GM06990 (cell line): ENCODE data around the gene ASMT.

ENCODE experiments used
- DNase-seq: peaks from one replicate; pipeline ENCODE4 v3.0.0-alpha.2; 2011; ENCODE audit not compliant: insufficient read length; ENCODE audit errors: extremely low read depth
- H3K27me3 ChIP-seq: replicated peaks from 2 replicates; pipeline ENCODE4 v1.6.0; 2011; ENCODE audit warnings: low read length; ENCODE audit not compliant: control insufficient read depth, insufficient read depth
- H3K36me3 ChIP-seq: 2 replicates; pipeline ENCODE4 v1.5.1; 2011; ENCODE audit warnings: low read length; ENCODE audit not compliant: control insufficient read depth, insufficient read depth
- H3K4me3 ChIP-seq: replicated peaks from 2 replicates; pipeline ENCODE4 v1.5.1; 2011; ENCODE audit warnings: low read depth, mild to moderate bottlenecking, control low read depth, low read length
- TF ChIP-seq, protein P1 (sequence below): IDR thresholded peaks from 2 replicates; pipeline ENCODE4 v1.5.1; 2011; ENCODE audit warnings: low read length, control low read depth, mild to moderate bottlenecking, inconsistent platforms; ENCODE audit not compliant: insufficient read depth, poor library complexity, severe bottlenecking

The ASMT gene

DNA sequence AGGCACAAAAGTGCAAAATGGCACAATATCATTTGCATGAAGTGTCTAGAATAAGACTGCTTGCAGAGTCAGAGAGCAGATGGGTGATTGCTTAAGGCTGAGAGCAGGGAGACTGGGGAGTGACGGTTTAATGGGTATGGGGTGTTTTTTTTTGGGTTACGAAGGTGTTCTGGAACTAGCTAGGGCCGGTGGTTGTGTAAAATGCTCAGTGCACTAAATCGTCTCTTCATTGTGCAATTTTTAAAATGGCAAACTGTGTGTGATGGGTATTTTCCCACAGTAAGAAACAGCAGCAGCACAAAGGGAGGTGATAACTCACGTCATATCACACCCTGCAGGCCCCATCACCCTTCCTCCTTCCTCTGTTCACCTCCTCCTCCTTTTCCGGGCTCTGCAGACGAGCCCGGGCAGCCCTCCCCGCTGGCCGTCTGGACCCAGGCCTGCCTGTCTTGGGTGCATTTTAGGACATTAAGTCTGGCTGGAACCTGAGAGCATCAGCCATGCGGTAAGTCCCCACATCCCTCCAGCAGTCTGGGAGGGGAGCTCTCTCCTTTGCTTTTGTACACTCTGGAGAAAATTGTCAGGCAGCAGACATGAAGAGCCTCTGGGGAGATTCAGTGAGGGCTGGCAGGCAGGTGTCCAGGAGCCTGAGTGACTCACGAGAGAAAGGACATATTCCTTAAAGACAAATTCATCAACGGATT is 42.7 kb downstream of the ASMT start:
- TF ChIP-seq, protein P1, sequence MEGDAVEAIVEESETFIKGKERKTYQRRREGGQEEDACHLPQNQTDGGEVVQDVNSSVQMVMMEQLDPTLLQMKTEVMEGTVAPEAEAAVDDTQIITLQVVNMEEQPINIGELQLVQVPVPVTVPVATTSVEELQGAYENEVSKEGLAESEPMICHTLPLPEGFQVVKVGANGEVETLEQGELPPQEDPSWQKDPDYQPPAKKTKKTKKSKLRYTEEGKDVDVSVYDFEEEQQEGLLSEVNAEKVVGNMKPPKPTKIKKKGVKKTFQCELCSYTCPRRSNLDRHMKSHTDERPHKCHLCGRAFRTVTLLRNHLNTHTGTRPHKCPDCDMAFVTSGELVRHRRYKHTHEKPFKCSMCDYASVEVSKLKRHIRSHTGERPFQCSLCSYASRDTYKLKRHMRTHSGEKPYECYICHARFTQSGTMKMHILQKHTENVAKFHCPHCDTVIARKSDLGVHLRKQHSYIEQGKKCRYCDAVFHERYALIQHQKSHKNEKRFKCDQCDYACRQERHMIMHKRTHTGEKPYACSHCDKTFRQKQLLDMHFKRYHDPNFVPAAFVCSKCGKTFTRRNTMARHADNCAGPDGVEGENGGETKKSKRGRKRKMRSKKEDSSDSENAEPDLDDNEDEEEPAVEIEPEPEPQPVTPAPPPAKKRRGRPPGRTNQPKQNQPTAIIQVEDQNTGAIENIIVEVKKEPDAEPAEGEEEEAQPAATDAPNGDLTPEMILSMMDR, result no peak
- peak; percentile 69 for DNase-seq
- no peaks in the 10 kb centered on the region for H3K27me3 ChIP-seq
- peaks cover 5% of the 10 kb centered on the region for H3K36me3 ChIP-seq
- H3K4me3 ChIP-seq, result peak overlapping the region; percentile 73

DNA sequence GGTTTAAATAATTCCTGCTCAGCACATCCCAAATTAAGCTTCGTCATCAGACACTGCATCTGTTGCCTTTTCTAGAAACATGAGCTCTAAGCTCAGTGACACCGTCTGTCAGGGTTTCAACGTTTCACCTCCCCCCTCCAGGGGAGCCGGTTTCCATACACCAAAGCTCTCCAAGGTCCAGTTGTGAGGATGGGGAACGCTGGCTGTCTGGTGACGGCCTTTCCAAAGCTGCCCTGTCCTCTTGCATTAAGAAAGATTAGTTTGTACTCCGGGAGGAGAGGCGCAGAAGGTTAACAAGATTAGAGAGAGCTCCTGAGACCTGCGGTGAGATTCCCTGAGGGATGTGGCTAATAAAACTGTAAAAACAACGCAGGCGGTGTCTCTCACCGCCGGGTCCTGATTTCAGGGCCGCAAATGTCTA is 43.2 kb downstream of the ASMT start:
- Histone ChIP-seq H3K27me3 (no peaks in the 10 kb centered on the region), H3K4me3 (peak overlapping the region; percentile 73), H3K36me3 (peaks cover 5% of the 10 kb centered on the region)
- DNase-seq, result no peak
- TF ChIP-seq, protein P1, result no peak

DNA sequence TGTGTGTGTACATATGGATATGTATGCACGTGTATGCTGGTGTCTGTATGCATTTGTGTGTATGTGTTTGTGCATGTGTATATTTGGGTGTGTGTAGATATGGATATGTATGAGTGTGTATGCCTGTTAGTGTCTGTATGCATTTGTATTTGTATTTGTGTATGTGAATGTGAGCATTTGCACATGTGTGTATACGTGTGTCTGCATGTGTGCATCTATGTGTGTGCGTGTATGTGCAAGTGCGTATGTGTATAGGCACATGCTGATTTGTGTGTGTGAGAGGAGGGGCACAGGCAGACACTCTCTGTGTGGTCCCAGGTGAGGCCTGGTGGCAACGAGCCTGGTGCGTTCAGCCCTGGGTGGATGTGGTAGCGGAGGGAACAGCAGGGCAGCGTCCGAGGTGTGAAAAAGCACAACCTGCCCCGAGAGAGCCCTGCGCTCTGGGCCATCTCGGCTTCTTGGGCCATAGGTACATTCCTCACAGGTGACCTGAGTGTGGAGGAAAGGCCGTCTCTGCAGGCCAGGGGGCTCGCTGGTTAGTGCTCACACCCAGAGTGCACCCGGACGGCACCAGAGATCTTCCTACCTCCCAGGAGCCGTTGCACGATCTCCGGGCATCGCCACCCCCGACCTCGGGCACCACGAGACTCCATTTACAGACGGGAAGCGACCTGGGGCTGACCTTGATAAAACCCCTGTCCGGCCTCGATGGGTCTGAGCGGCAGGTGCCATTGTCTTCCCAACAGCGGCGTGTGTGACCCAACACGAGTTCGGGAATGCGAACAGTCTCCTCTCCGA is 45.0 kb downstream of the ASMT start:
- no peaks in the 10 kb centered on the region for H3K27me3 ChIP-seq
- peak overlapping the region; percentile 73 for H3K4me3 ChIP-seq
- no peak for DNase-seq
- TF ChIP-seq, protein P1, result no peak
- peaks cover 5% of the 10 kb centered on the region for H3K36me3 ChIP-seq

DNA sequence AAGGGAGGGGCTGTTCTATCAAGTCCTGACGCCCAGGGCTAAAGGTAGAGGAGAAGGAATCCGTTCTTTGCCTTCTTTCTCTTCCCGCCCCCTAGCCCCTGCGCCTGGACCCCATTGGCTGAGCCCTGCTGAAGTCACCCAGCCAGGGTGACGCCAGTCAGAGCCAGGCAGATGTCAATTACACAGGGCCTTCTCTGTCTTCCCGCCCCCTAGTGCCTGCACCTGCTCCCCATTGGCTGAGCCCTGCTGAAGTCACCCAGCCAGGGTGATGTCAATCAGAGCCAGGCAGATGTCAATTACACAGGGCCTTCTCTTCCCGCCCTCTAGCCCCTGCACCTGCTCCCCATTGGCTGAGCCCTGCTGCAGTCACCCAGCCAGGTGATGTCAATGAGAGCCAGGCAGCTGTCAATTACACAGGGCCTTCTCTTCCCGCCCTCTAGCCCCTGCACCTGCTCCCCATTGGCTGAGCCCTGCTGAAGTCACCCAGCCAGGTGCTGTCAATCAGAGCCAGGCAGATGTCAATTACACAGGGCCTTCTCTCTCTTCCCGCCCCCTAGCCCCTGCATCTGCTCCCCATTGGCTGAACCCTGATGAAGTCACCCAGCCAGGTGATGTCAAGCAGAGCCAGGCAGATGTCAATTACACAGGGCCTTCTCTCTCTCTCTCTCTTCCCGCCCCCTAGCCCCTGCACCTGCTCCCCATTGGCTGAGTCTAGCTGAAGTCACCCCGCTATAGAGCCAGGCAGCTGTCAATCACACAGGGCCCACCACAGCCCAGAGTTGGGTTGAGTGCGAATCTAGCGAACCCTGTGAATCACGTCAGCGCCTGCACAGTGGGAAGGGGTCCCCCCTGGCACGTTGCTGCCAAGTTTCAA is 46.4 kb downstream of the ASMT start:
- peak; percentile 63 for DNase-seq
- TF ChIP-seq, protein P1, result no peak
- peak overlapping the region; percentile 68 for H3K4me3 ChIP-seq

DNA sequence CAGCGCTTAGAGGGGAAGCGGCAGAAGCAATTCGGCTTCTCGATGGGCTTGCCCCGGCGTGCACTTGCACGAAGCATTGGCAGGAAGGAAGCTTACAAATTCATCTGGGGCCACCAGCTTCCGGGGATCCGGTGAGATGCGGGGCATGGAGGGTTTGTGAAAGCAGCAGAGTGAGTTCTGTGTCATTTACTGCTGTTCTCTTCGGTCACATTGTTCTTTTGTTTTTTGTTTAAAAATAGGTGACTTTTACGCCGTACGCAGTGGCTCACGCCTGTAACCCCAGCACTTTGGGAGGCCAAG is 47.0 kb downstream of the ASMT start:
- no peak for DNase-seq
- Histone ChIP-seq H3K27me3 (no peaks in the 10 kb centered on the region), H3K4me3 (peak overlapping the region; percentile 68), H3K36me3 (peaks cover 8% of the 10 kb centered on the region)
- TF ChIP-seq, protein P1, result no peak

More for the DNA sequence above, 46.4 kb downstream of the ASMT start:
- Histone ChIP-seq H3K36me3 (peaks cover 8% of the 10 kb centered on the region), H3K27me3 (no peaks in the 10 kb centered on the region)
